Activated CD4-positive, alpha-beta T cell treated with anti-CD3 and anti-CD28 coated beads for 1 hour (primary cell): ENCODE data around the gene NPDC1.

Source experiments
- DNase-seq: peaks from one replicate; pipeline ENCODE4 v3.0.0-alpha.2; 2020

NPDC1 gene

GRCh38 chr9:136990242-136990911, 55.6 kb downstream of the NPDC1 start:
- no peak for DNase-seq
